ENCODE results near the gene RTBDN. TPM values are rescaled to one million over a fixed set of nuclear protein-coding genes. Genes with fewer than 3 reads are reported as not detected.

The RTBDN gene
- total RNA-seq, 4 donors from 2014 or later: not detected

DNA sequence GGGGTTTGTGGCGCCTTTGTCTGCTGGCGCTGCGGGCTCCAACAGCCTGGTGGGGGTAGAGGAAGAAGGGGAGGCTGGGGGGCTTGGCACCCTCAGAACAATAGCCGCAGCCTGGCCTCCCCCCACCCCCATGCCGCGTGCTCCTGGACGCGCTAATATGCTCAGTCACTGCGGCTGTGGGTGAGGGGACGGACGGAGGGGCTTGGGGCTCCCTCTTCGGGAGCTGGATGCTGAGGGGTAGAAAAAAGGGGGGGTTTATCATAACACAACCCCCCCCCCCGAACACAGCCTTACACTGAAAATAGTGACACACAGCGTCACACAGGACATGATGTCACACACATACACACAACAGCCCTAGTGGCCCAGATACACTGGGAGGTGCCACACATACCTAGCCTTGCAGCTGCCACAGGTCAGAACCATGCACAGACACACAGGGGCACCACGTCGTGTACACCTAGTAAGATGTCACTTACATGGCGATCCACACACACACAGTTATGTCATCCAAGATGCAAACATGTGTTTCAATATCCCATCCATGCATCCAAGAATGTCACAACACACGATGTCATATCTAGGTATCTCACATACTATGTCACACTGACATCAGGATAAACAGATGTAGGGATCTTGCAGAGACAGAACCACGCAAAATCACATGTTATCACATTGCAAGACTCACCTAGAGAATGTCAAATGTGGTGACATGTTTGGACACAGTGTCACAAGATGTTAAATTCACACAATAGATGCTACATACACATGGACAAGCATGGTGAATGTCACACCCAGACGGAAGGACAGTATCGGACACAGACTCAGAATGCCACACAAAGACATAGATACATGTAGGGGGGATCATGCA is 4.7 kb upstream of the RTBDN start:
- DNase-seq: no peak
- peaks cover 14 to 100% (median 33%) of the 10 kb centered on the region in 4 donors for H3K27me3 ChIP-seq
- 45 to 49% methylated on average over 6 to 8 of the region's 21 CpGs for WGBS, 2 donors
- no peak for TF ChIP-seq POLR2A (IDR thresholded peaks at IDR 0.05)
- TF ChIP-seq, protein P1, sequence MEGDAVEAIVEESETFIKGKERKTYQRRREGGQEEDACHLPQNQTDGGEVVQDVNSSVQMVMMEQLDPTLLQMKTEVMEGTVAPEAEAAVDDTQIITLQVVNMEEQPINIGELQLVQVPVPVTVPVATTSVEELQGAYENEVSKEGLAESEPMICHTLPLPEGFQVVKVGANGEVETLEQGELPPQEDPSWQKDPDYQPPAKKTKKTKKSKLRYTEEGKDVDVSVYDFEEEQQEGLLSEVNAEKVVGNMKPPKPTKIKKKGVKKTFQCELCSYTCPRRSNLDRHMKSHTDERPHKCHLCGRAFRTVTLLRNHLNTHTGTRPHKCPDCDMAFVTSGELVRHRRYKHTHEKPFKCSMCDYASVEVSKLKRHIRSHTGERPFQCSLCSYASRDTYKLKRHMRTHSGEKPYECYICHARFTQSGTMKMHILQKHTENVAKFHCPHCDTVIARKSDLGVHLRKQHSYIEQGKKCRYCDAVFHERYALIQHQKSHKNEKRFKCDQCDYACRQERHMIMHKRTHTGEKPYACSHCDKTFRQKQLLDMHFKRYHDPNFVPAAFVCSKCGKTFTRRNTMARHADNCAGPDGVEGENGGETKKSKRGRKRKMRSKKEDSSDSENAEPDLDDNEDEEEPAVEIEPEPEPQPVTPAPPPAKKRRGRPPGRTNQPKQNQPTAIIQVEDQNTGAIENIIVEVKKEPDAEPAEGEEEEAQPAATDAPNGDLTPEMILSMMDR (IDR thresholded peaks at IDR 0.05): no peak
- H3K9me3 ChIP-seq: no peaks in the 10 kb centered on the region
- H3K4me3 ChIP-seq: peak overlapping the region in 3 of 4 donors; percentile 17 to 60 (median 42)
- peaks cover 14 to 53% (median 15%) of the 10 kb centered on the region in 3 donors for H3K4me1 ChIP-seq
- H3K27ac ChIP-seq: no peak overlapping the region
- no peaks in the 10 kb centered on the region for H3K36me3 ChIP-seq
- intact Hi-C loops (cut with DNase I): no loop called here

DNA sequence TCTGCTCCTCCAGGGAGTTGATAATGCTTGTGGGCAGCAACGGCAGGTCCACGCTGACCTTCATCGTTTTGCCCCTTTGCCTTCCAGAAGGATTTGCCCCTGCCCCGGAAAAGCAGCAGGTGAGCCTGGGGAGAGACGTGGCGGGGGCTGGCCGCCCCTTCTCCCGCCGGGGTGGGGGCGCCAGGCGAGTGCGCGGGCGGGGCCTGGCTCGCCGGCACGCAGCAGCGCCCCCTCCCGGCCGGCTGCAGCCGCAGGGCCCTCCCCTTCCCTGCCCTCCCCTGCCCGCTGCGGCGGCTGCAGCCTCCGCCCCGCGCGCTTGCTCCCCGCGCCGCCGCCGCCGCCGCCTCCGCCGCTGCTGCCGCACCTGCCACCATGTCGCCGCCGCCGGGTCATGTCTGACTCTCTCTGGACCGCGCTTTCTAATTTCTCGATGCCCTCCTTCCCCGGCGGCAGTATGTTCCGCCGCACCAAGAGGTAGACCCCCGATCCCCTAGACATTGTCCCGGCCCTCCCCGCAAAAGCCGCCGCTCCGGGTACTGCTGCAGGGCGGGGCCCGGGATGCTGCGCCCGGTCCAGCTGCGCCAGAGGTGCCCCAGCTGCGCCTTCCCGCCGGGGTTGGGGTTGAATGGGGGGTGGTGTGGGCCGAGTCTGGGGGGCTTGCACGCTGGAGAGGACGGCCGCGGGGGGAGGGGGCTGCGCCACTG is 4.0 kb upstream of the RTBDN start, which contains the start of gene MAST1:
TSS of gene MAST1 (plus strand) at position 334 of the 704 bp plus-strand sequence. CDS start at position 392, 58 bp downstream.
- Histone ChIP-seq H3K27me3 (peaks cover 18 to 100% (median 37%) of the 10 kb centered on the region in 4 donors), H3K4me1 (peaks cover 15 to 61% (median 19%) of the 10 kb centered on the region in 3 donors), H3K4me3 (peak within 1 kb of the TSS; percentile 17 to 60 (median 32)), H3K27ac (no peak within 1 kb of the TSS), H3K36me3 (no peaks in the 10 kb centered on the region), H3K9me3 (no peaks in the 10 kb centered on the region)
- no peak for DNase-seq
- intact Hi-C loops (cut with DNase I): no loop called here
- TF ChIP-seq POLR2A (IDR thresholded peaks at IDR 0.05): no peak
- TF ChIP-seq, protein P1 (IDR thresholded peaks at IDR 0.05): peak in 4 of 6 experiments; percentile 41 to 66 (median 58)
- WGBS, 2 donors: no CpG with 5 or more reads among the region's 69 CpGs

DNA sequence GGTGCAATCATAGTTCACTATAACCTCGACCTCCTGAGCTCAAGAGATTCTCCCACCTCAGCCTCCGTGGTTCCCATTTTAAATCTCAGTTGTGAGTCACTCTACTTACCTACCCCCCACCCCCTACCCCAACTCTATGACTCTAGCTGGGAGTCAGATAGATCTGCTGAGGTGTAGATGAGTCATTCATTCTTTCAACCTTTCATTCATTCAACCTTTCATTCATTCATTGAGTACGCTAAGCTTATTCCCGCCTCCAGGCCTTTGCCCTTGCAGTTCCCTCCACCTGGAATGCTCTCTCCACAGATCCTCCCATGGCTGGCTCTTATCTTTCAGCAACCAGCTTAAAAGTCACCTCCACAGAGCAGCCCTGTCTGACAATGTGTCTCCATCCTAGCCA is 2.8 kb upstream of the RTBDN start:
- Histone ChIP-seq H3K27ac (no peak overlapping the region), H3K9me3 (no peaks in the 10 kb centered on the region), H3K4me1 (peaks cover 15 to 72% (median 28%) of the 10 kb centered on the region in 3 donors), H3K4me3 (no peak overlapping the region), H3K36me3 (no peaks in the 10 kb centered on the region), H3K27me3 (peaks cover 20 to 100% (median 42%) of the 10 kb centered on the region in 4 donors)
- no peak for DNase-seq
- TF ChIP-seq, protein P1 (IDR thresholded peaks at IDR 0.05): no peak
- TF ChIP-seq POLR2A (IDR thresholded peaks at IDR 0.05): no peak
- WGBS, 2 donors: 32 to 61% methylated on average over 4 of the region's 4 CpGs
- intact Hi-C loops (cut with DNase I): no loop called here

DNA sequence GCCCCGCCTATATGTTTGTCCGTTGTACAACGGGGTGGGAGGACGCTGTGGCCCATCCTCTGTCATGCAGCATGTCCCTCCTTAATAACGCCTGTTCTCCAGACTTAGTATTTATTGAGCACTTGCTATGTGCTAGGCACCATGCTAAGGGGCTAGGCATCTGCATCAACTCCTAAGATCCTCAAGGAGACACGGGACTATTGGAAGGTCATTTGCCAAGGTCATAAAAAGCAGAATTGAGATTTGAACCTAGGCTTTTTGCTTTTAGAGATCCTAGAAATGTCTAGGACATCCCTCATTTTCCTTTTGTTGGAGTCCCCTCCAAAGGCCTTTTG is 2.1 kb upstream of the RTBDN start:
- Histone ChIP-seq H3K27me3 (peaks cover 22 to 100% (median 41%) of the 10 kb centered on the region in 4 donors), H3K9me3 (no peaks in the 10 kb centered on the region), H3K27ac (no peak overlapping the region), H3K36me3 (no peaks in the 10 kb centered on the region), H3K4me3 (no peak overlapping the region), H3K4me1 (peaks cover 15 to 71% (median 28%) of the 10 kb centered on the region in 3 donors)
- 7 to 13% methylated on average over 3 to 6 of the region's 6 CpGs for WGBS, 2 donors
- intact Hi-C loops (cut with DNase I): no loop called here
- TF ChIP-seq, protein P1 (IDR thresholded peaks at IDR 0.05): no peak
- no peak for TF ChIP-seq POLR2A (IDR thresholded peaks at IDR 0.05)
- DNase-seq: no peak

Measured in esophagus squamous epithelium (tissue), 5 donors.